ENCODE data around the gene COBL. TPM values are rescaled to one million over a fixed set of nuclear protein-coding genes. Genes with fewer than 3 reads are reported as not detected.

COBL gene
- total and polyA plus RNA-seq, 3 experiments from 2014 or later, result not detected

DNA sequence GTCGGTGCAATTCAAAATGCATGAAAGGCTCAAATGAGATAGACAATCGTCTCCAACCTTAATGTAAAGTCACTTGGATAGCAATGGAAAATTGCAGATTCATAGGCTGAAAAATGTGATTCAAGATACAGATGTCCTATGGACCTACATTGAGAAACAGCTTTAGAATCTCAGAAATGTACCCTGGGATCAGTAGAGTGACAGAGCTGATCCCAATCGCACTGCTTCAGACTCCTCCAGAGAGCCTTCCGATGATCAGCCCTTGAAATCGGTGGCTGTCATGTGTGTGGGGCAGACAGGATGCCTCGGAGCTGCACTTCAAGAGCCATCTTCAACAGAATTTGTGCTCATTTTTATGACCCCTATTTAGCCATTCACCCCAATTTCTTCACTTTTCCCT is 293.8 kb downstream of the COBL start:
- POLR2A ChIA-PET, result no interaction called here
- Histone ChIP-seq H3K27me3 (ENCODE audit: insufficient read depth, low read length, poor library complexity, severe bottlenecking) (no peaks in the 10 kb centered on the region), H3K36me3 (ENCODE audit: insufficient read depth, low read length) (no peaks in the 10 kb centered on the region), H3K4me1 (ENCODE audit: insufficient read depth, low read length) (no peaks in the 10 kb centered on the region), H3K4me3 (ENCODE audit: low read length) (no peak overlapping the region), H3K27ac (ENCODE audit: low read depth, low read length) (no peak overlapping the region), H3K9me3 (ENCODE audit: low read length) (no peaks in the 10 kb centered on the region)
- no peaks in the 10 kb centered on the region for H3K36me3 Mint-ChIP-seq
- peaks cover 0 to 8% of the 10 kb centered on the region in 2 donors for H3K27me3 Mint-ChIP-seq
- CTCF ChIA-PET, result no interaction called here
- H3K4me3 Mint-ChIP-seq, result no peak overlapping the region
- H3K4me1 Mint-ChIP-seq, result no peaks in the 10 kb centered on the region
- H3K9me3 Mint-ChIP-seq, result peaks cover 0 to 3% (median 0%) of the 10 kb centered on the region in 5 donors
- no peak overlapping the region for H3K27ac Mint-ChIP-seq
- DNase-seq, result no peak

DNA sequence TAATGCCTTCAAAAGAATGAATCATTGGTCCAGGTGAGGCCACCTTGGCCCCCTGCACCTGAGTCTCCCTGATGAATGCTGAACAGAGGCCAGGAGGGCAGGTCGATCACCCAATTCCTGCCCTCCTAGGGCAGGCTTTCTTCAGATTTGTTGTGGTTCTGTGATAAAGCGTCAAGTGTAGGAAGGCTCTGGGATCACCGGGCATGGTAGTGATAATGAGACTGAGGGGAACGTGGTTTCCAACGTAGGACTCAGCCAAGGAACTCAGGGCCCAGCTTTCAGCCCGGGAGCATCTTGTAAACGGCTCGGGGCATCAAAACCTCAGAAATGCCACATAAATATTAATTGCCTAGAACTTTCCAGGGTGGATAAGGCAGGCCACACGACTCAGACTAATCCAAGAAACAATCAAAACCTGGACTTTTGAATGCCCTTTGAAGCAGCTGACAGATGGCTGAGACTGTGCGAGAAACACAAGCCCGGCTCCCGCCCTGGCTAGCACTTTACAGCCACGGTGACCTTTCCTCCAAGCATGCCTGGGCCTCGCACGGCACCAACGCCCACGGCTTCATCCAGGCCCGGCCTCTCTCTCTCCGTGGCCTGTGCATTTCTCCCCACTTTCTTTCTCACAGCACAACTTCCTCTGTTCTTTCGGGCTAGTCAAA is 294.6 kb downstream of the COBL start:
- H3K9me3 ChIP-seq (ENCODE audit: low read length), result no peaks in the 10 kb centered on the region
- POLR2A ChIA-PET, result no interaction called here

DNA sequence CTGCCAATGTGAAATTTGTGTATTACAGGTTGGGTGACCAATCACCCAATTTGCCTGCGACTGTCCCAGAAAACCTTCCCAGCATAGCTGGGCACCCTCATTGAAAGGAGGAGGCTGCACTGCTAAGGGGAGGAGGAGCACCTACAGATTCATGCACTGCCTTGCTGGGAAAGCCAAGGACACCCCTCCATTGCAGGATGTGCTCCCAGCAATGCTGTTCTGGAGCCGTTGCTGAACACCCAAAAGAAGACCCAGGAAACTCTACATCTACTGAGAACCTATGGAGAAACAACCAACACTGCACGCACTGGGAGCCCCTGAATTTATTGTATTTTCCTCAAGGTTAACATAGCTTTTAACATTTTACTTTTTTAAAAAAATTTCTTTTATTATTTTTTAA is 295.7 kb downstream of the COBL start:
- Histone ChIP-seq H3K4me3 (ENCODE audit: low read length) (no peak overlapping the region), H3K9me3 (ENCODE audit: low read length) (no peaks in the 10 kb centered on the region), H3K4me1 (ENCODE audit: insufficient read depth, low read length) (no peaks in the 10 kb centered on the region), H3K27ac (ENCODE audit: low read depth, low read length) (no peak overlapping the region), H3K27me3 (ENCODE audit: insufficient read depth, low read length, poor library complexity, severe bottlenecking) (no peaks in the 10 kb centered on the region), H3K36me3 (ENCODE audit: insufficient read depth, low read length) (no peaks in the 10 kb centered on the region)
- Mint-ChIP-seq H3K27me3 (peaks cover 0 to 8% of the 10 kb centered on the region in 2 donors), H3K27ac (no peak overlapping the region), H3K4me3 (no peak overlapping the region), H3K4me1 (no peaks in the 10 kb centered on the region), H3K36me3 (no peaks in the 10 kb centered on the region), H3K9me3 (peaks cover 0 to 3% (median 0%) of the 10 kb centered on the region in 5 donors)
- DNase-seq, result no peak
- CTCF ChIA-PET, result no interaction called here
- POLR2A ChIA-PET, result no interaction called here

More for the DNA sequence above, 294.6 kb downstream of the COBL start:
- H3K27ac ChIP-seq (ENCODE audit: low read depth, low read length), result no peak overlapping the region
- Mint-ChIP-seq H3K9me3 (peaks cover 0 to 3% (median 0%) of the 10 kb centered on the region in 5 donors), H3K27ac (no peak overlapping the region), H3K36me3 (no peaks in the 10 kb centered on the region), H3K4me3 (no peak overlapping the region), H3K4me1 (no peaks in the 10 kb centered on the region), H3K27me3 (peaks cover 0 to 8% of the 10 kb centered on the region in 2 donors)
- H3K27me3 ChIP-seq (ENCODE audit: insufficient read depth, low read length, poor library complexity, severe bottlenecking), result no peaks in the 10 kb centered on the region
- H3K36me3 ChIP-seq (ENCODE audit: insufficient read depth, low read length), result no peaks in the 10 kb centered on the region
- no peaks in the 10 kb centered on the region for H3K4me1 ChIP-seq (ENCODE audit: insufficient read depth, low read length)
- DNase-seq, result no peak
- CTCF ChIA-PET, result no interaction called here
- H3K4me3 ChIP-seq (ENCODE audit: low read length), result no peak overlapping the region

DNA sequence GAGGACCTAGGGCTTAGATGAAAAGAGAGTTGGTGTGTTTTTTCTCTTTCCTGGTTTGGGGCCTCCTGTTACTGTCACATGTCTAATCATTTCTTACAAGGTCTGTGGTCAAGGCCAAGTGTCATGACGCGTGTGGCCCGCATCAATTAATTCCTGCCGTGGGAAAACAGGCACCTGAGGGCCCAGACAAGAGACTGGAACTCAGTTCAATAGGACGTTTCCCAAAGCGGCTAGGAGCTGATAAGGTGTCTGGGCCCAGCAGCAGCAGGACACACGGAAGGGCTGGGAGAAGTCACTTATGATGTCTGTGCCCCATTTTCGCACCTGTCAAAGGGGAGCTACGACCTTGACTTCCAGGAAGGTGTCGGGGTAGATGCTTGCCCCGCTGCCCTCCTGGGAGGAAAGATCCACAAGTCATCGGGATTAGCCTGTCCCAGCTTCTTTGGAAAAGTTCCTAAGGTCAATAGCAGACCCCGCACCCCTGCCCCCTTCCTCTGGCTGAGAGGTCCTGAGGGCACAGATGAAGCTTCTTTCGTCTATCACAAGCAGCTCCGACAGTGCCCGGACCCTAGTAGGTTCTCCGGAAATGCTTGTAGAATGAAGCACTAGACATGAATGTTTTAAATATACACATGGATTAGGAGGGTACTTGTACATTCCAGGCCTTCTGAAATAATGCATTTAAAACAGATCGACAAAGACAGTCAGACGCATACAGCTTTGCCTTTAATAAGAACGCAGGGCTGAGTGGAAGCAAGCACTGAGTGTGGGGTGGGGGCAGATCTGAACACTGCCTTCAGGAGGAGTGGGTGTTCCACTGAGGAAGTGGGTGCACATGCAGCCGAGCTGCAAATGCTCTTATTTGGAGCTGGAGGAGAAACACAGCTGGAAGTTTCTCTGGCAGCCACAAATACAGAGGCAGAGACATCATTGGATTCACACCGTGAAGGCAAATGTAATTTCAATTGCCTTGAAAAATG is 296.4 kb downstream of the COBL start:
- Mint-ChIP-seq H3K4me1 (no peaks in the 10 kb centered on the region), H3K27me3 (peaks cover 0 to 8% of the 10 kb centered on the region in 2 donors), H3K27ac (no peak overlapping the region), H3K9me3 (peaks cover 0 to 3% (median 0%) of the 10 kb centered on the region in 5 donors), H3K36me3 (no peaks in the 10 kb centered on the region), H3K4me3 (no peak overlapping the region)
- Histone ChIP-seq H3K4me3 (ENCODE audit: low read length) (no peak overlapping the region), H3K36me3 (ENCODE audit: insufficient read depth, low read length) (no peaks in the 10 kb centered on the region), H3K9me3 (ENCODE audit: low read length) (no peaks in the 10 kb centered on the region), H3K27me3 (ENCODE audit: insufficient read depth, low read length, poor library complexity, severe bottlenecking) (no peaks in the 10 kb centered on the region), H3K4me1 (ENCODE audit: insufficient read depth, low read length) (no peaks in the 10 kb centered on the region), H3K27ac (ENCODE audit: low read depth, low read length) (no peak overlapping the region)
- ChIA-PET CTCF (no interaction called here), POLR2A (no interaction called here)
- DNase-seq, result no peak

DNA sequence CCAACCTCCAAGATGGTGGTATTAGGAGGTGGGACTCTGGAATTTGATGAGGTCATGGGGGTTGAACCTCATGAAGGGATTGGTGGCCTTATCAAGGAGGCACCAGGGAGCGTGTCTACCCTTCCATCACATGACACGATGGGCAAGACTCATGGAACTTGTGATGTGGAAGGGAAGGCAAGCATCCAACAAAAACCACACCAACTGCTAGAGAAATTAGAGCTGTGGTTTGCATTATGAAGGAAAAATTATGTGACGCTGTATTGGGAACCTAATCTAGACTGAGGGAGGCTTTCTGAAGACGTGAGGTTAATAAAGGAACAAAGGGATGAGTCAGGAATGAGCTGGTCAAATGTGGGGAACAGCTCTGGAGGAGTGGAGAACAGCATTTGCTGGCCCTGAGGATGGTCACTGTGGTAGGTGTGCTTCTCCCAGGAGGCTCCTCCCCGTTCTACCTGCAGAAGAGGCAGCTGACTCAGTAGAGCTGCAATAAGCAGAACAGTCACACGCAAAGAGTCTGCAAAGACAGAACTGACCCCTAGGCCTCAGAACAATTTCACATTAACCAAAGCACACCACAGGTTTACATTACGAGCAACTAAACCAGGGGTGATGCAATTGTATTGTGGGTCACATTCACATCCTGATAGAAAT is 297.3 kb downstream of the COBL start:
- Histone ChIP-seq H3K4me3 (ENCODE audit: low read length) (no peak overlapping the region), H3K36me3 (ENCODE audit: insufficient read depth, low read length) (no peaks in the 10 kb centered on the region), H3K9me3 (ENCODE audit: low read length) (no peaks in the 10 kb centered on the region), H3K27me3 (ENCODE audit: insufficient read depth, low read length, poor library complexity, severe bottlenecking) (no peaks in the 10 kb centered on the region), H3K27ac (ENCODE audit: low read depth, low read length) (no peak overlapping the region), H3K4me1 (ENCODE audit: insufficient read depth, low read length) (no peaks in the 10 kb centered on the region)
- Mint-ChIP-seq H3K9me3 (peaks cover 0 to 3% (median 0%) of the 10 kb centered on the region in 5 donors), H3K4me3 (no peak overlapping the region), H3K4me1 (no peaks in the 10 kb centered on the region), H3K27ac (no peak overlapping the region), H3K36me3 (no peaks in the 10 kb centered on the region), H3K27me3 (peaks cover 0 to 8% of the 10 kb centered on the region in 2 donors)
- CTCF ChIA-PET, result no interaction called here
- no peak for DNase-seq
- POLR2A ChIA-PET, result no interaction called here

DNA sequence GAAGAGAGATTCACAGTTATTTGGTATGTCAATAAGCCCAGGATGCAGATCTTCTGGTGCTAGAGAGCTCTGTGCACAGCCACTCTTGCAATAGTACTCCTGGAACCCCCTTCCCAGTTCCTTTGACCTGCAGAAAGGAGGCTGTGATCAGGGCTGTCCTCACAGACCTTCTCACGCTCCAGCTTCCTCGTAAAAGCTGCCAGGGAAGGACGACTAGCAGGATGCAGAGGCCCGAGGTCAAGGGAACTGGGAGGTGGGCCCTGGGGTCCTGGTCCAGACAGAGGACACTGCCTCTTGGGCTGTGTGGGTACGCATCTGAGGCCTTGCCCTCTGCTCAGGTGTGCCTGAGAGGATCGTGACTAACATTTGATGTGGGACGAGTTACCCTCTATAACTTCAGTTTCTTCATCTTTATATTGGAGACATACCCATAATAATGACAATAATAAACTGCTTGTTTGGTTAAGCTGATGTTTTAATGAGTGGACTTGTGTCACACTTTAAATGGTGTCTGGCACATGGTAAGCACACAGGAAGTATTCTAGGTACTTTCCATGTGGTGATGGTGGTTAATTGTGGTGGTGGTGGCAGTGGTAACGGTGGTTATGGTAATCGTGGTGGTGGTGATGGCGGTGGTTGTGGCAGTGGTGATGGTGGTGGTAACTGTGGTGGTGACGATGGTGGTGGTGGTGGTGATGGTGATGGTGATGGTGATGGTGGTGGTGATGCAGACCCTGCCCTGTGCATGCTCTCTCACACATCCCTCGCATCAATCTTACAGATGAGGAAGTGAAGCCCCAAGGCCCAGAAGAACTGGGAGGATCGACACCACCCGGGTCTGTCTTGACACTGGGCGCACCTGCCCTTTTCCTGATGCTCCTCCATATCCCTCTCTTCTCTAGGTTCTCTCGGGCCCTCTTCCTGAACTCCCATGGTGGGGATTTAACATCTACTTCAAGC is 298.8 kb downstream of the COBL start:
- H3K9me3 Mint-ChIP-seq, result peaks cover 0 to 5% (median 0%) of the 10 kb centered on the region in 5 donors
- H3K4me3 Mint-ChIP-seq, result no peak overlapping the region
- Histone ChIP-seq H3K36me3 (ENCODE audit: insufficient read depth, low read length) (no peaks in the 10 kb centered on the region), H3K4me1 (ENCODE audit: insufficient read depth, low read length) (no peaks in the 10 kb centered on the region), H3K27ac (ENCODE audit: low read depth, low read length) (no peak overlapping the region), H3K9me3 (ENCODE audit: low read length) (no peaks in the 10 kb centered on the region), H3K27me3 (ENCODE audit: insufficient read depth, low read length, poor library complexity, severe bottlenecking) (no peaks in the 10 kb centered on the region), H3K4me3 (ENCODE audit: low read length) (no peak overlapping the region)
- CTCF ChIA-PET, result no interaction called here
- POLR2A ChIA-PET, result no interaction called here
- H3K27ac Mint-ChIP-seq, result no peak overlapping the region
- peaks cover 0 to 8% of the 10 kb centered on the region in 2 donors for H3K27me3 Mint-ChIP-seq
- H3K4me1 Mint-ChIP-seq, result no peaks in the 10 kb centered on the region
- no peak for DNase-seq
- H3K36me3 Mint-ChIP-seq, result no peaks in the 10 kb centered on the region

DNA sequence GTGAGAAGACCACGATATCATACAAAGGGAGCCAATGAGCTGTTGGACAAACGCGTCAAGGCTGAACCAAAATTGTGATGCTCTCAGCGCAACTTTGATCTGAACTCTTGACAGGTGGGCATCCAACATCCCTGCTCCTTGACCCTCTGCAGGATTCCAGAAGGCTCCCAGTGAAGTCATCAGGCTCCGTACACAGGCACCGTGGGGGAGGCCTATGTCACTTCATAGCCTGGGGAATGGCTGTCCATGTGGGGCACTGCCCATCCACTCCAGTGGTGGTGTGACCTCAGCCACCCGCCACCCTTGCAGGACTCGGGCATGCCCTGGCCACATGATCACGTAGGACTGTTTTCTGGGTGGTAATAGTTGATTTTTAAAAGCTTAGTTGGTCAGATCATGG is 300.1 kb downstream of the COBL start:
- POLR2A ChIA-PET, result no interaction called here

More for the DNA sequence above, 300.1 kb downstream of the COBL start:
- Histone ChIP-seq H3K27ac (ENCODE audit: low read depth, low read length) (no peak overlapping the region), H3K4me3 (ENCODE audit: low read length) (no peak overlapping the region), H3K4me1 (ENCODE audit: insufficient read depth, low read length) (no peaks in the 10 kb centered on the region), H3K9me3 (ENCODE audit: low read length) (no peaks in the 10 kb centered on the region), H3K36me3 (ENCODE audit: insufficient read depth, low read length) (no peaks in the 10 kb centered on the region), H3K27me3 (ENCODE audit: insufficient read depth, low read length, poor library complexity, severe bottlenecking) (no peaks in the 10 kb centered on the region)
- Mint-ChIP-seq H3K9me3 (peaks cover 0 to 5% (median 0%) of the 10 kb centered on the region in 5 donors), H3K4me3 (no peak overlapping the region), H3K4me1 (no peaks in the 10 kb centered on the region), H3K36me3 (no peaks in the 10 kb centered on the region), H3K27ac (no peak overlapping the region), H3K27me3 (peaks cover 0 to 4% of the 10 kb centered on the region in 2 donors)
- DNase-seq, result no peak
- CTCF ChIA-PET, result no interaction called here
